IMR-90 (cell line): ENCODE data around the gene HDAC9. TPM values are rescaled to one million over a fixed set of nuclear protein-coding genes. Genes with fewer than 3 reads are reported as not detected.

Source experiments
- ATAC-seq: fragments of 200-7000 bp; cut with Tn5 transposase; 2 replicates; pipeline ENCODE4 v1.9.1; 2020; ENCODE audit warnings: low read depth, mild to moderate bottlenecking, moderate library complexity
- BruUV-seq: library from RNA; stranded (reverse); fragments of 400-500 nt; replicated peaks from 2 replicates; lab custom pipeline; 2021; lab: Mats Ljungman, UMichigan
- CTCF ChIA-PET: fragments of 300-600 bp; formaldehyde crosslinking; extraction: SDS; loops from one replicate; lab custom pipeline; 2021; ENCODE audit warnings: antibody characterized with exemption; lab: Yijun Ruan, JAX
- POLR2A ChIA-PET: fragments of 300-600 bp; sonication (Branson Sonifier 250); formaldehyde crosslinking; loops from one replicate; lab custom pipeline; 2022; ENCODE audit warnings: antibody characterized with exemption; ENCODE audit not compliant: unreplicated experiment; lab: Charles Lee
- DNase-seq: peaks from one replicate; pipeline ENCODE4 v3.0.0; 2013
- H2AFZ ChIP-seq: replicated peaks from 2 replicates; pipeline ENCODE3; 2013; ENCODE audit warnings: low read length, mild to moderate bottlenecking; ENCODE audit not compliant: poor library complexity
- H2AK5ac ChIP-seq: 2 replicates; pipeline ENCODE4 v1.6.1; 2013; ENCODE audit warnings: low read depth, low read length, inconsistent platforms
- H2AK9ac ChIP-seq: replicated peaks from 2 replicates; pipeline ENCODE3; 2013; ENCODE audit warnings: mild to moderate bottlenecking, low read depth, low read length, moderate library complexity; ENCODE audit not compliant: poor library complexity
- H2BK120ac ChIP-seq: 2 replicates; pipeline ENCODE4 v1.6.1; 2013; ENCODE audit warnings: low read depth, low read length, inconsistent platforms
- H2BK15ac ChIP-seq: 3 replicates; pipeline ENCODE4 v1.6.1; 2013; ENCODE audit warnings: low read depth, low read length, inconsistent platforms
- H2BK20ac ChIP-seq: 2 replicates; pipeline ENCODE4 v1.6.1; 2013; ENCODE audit warnings: low read depth, mild to moderate bottlenecking, inconsistent platforms, low read length, moderate library complexity
- H2BK5ac ChIP-seq: 2 replicates; pipeline ENCODE4 v1.6.1; 2013; ENCODE audit warnings: mild to moderate bottlenecking, low read depth, low read length, inconsistent platforms; ENCODE audit not compliant: poor library complexity, severe bottlenecking
- H3K14ac ChIP-seq: replicated peaks from 2 replicates; pipeline ENCODE4 v1.6.1; 2013; ENCODE audit warnings: low read depth, low read length, inconsistent platforms
- H3K18ac ChIP-seq: 2 replicates; pipeline ENCODE4 v1.6.1; 2013; ENCODE audit warnings: low read depth, low read length, control low read depth
- H3K23ac ChIP-seq: 2 replicates; pipeline ENCODE4 v1.6.1; 2013; ENCODE audit warnings: low read depth, low read length, inconsistent platforms
- H3K27ac ChIP-seq: 2 replicates; pipeline ENCODE4 v1.5.1; 2013; ENCODE audit warnings: mild to moderate bottlenecking, control low read depth, low read length; ENCODE audit not compliant: insufficient read depth
- H3K27me3 ChIP-seq: 2 replicates; pipeline ENCODE4 v1.6.1; 2013; ENCODE audit warnings: low read length; ENCODE audit not compliant: control insufficient read depth, insufficient read depth
- H3K36me3 ChIP-seq: 2 replicates; pipeline ENCODE4 v1.6.1; 2013; ENCODE audit warnings: low read length, mixed read lengths; ENCODE audit not compliant: control insufficient read depth, insufficient read depth
- H3K4ac ChIP-seq: 2 replicates; pipeline ENCODE4 v1.6.1; 2013; ENCODE audit warnings: low read depth, low read length, inconsistent platforms
- H3K4me1 ChIP-seq: 2 replicates; pipeline ENCODE4 v1.6.1; 2013; ENCODE audit warnings: low read length, mixed read lengths; ENCODE audit not compliant: control insufficient read depth, insufficient read depth
- H3K4me2 ChIP-seq: 2 replicates; pipeline ENCODE4 v1.6.1; 2013; ENCODE audit warnings: low read depth, mild to moderate bottlenecking, control low read depth, low read length, moderate library complexity
- H3K4me3 ChIP-seq: 2 replicates; pipeline ENCODE4 v1.5.1; 2013; ENCODE audit warnings: low read depth, mild to moderate bottlenecking, control low read depth, low read length, moderate library complexity; ENCODE audit not compliant: insufficient read depth
- H3K56ac ChIP-seq: 2 replicates; pipeline ENCODE4 v1.6.1; 2013; ENCODE audit warnings: low read length, inconsistent platforms; ENCODE audit not compliant: insufficient read depth; ENCODE audit errors: extremely low read depth
- H3K79me1 ChIP-seq, 2 experiments: 2 replicates each; pipeline ENCODE4 v1.6.1; 2013; ENCODE audit warnings: low read length in 2 of 2, inconsistent platforms in 1 of 2, low read depth in 1 of 2
- H3K9ac ChIP-seq: 2 replicates; pipeline ENCODE4 v1.6.1; 2013; ENCODE audit warnings: low read depth, low read length, control low read depth
- H3K9me1 ChIP-seq: 2 replicates; pipeline ENCODE4 v1.6.1; 2013; ENCODE audit warnings: low read length, inconsistent platforms; ENCODE audit not compliant: insufficient read depth
- H3K9me3 ChIP-seq: 2 replicates; pipeline ENCODE4 v1.6.1; 2013; ENCODE audit warnings: low read length; ENCODE audit not compliant: control insufficient read depth, insufficient read depth
- H4K20me1 ChIP-seq: 2 replicates; pipeline ENCODE4 v1.6.1; 2013; ENCODE audit warnings: low read length, inconsistent platforms; ENCODE audit not compliant: insufficient read depth
- H4K5ac ChIP-seq: 2 replicates; pipeline ENCODE4 v1.6.1; 2013; ENCODE audit warnings: mild to moderate bottlenecking, low read depth, low read length, control low read depth
- H4K8ac ChIP-seq, 2 experiments: 2 replicates each; pipeline ENCODE4 v1.6.1; 2013; ENCODE audit warnings: low read depth in 2 of 2, low read length in 2 of 2, control low read depth in 1 of 2, inconsistent platforms in 1 of 2
- H4K91ac ChIP-seq: 2 replicates; pipeline ENCODE4 v1.6.1; 2013; ENCODE audit warnings: low read depth, low read length, inconsistent platforms; ENCODE audit not compliant: insufficient read depth
- BHLHE40 ChIP-seq: fragments of 150-350 bp; IDR thresholded peaks from 2 replicates; pipeline ENCODE4 v1.6.1; 2016; ENCODE audit warnings: mild to moderate bottlenecking, low read depth, low read length
- CEBPB ChIP-seq: IDR thresholded peaks from 2 replicates; pipeline ENCODE4 v1.6.1; 2012; ENCODE audit warnings: low read depth, low read length, improper control_type of control experiment
- CHD1 ChIP-seq: IDR thresholded peaks from 2 replicates; pipeline ENCODE4 v1.6.1; 2012; ENCODE audit warnings: low read depth, low read length, improper control_type of control experiment
- CTCF ChIP-seq: conservative IDR thresholded peaks from 2 replicates; pipeline ENCODE4 v1.5.1; 2012; ENCODE audit warnings: mild to moderate bottlenecking, low read depth, low read length, improper control_type of control experiment
- ELK1 ChIP-seq: fragments of 150-350 bp; IDR thresholded peaks from 2 replicates; pipeline ENCODE4 v1.6.1; 2016; ENCODE audit warnings: low read depth, mild to moderate bottlenecking, low read length, moderate library complexity, borderline replicate concordance
- MAFK ChIP-seq: IDR thresholded peaks from 2 replicates; pipeline ENCODE4 v1.6.1; 2012; ENCODE audit warnings: low read depth, low read length, improper control_type of control experiment
- MAZ ChIP-seq: IDR thresholded peaks from 2 replicates; pipeline ENCODE4 v1.6.1; 2012; ENCODE audit warnings: low read depth, mild to moderate bottlenecking, low read length, improper control_type of control experiment, moderate library complexity, borderline replicate concordance
- MXI1 ChIP-seq: IDR thresholded peaks from 2 replicates; pipeline ENCODE4 v1.6.1; 2012; ENCODE audit warnings: low read depth, mild to moderate bottlenecking, low read length, moderate library complexity, borderline replicate concordance
- NFE2L2 ChIP-seq: fragments of 150-350 bp; IDR thresholded peaks from 2 replicates; pipeline ENCODE4 v1.6.1; 2016; ENCODE audit warnings: low read depth, mild to moderate bottlenecking, low read length
- POLR2A ChIP-seq: IDR thresholded peaks from 2 replicates; pipeline ENCODE4 v1.6.1; 2012; ENCODE audit warnings: mild to moderate bottlenecking, low read depth, low read length
- RAD21 ChIP-seq: IDR thresholded peaks from 2 replicates; pipeline ENCODE4 v1.6.1; 2012; ENCODE audit warnings: low read length, improper control_type of control experiment
- RCOR1 ChIP-seq: IDR thresholded peaks from 2 replicates; pipeline ENCODE4 v1.6.1; 2012; ENCODE audit warnings: mild to moderate bottlenecking, low read length, improper control_type of control experiment; ENCODE audit not compliant: insufficient replicate concordance
- SMC3 ChIP-seq: fragments of 150-350 bp; IDR thresholded peaks from 2 replicates; pipeline ENCODE4 v1.6.1; 2016; ENCODE audit warnings: low read depth, mild to moderate bottlenecking, antibody characterized with exemption, low read length, moderate library complexity
- WGBS, 2 experiments: methylation state at CpG; one replicate each; pipeline versions ENCODE4 v1.1.5 to v1.1.7; 2013; ENCODE audit warnings: missing lambda C conversion rate in 2 of 2; ENCODE audit not compliant: insufficient read length in 1 of 2; ENCODE audit errors: extremely low coverage in 2 of 2; 5-methylcytosine and 5-hydroxymethylcytosine counted together
- dilution Hi-C: fragments of 300-500 bp; cut with HindIII; formaldehyde crosslinking; loops from one replicate; pipeline ENCODE4 v1.14.3; 2018; ENCODE audit warnings: low sequenced_read_pairs; ENCODE audit not compliant: unreplicated experiment
- in situ Hi-C: fragments of 300-500 bp; cut with MboI; formaldehyde crosslinking; loops from 3 replicates; pipeline ENCODE4 v1.14.3; 2019; ENCODE audit warnings: low sequenced_read_pairs, inconsistent platforms, mixed read lengths
- intact Hi-C: fragments of 100-400 bp; cut with micrococcal nuclease; formaldehyde crosslinking; loops from 2 replicates; pipeline ENCODE4 v1.10.0; 2022
- polyA plus RNA-seq, 3 experiments: library from polyadenylated mRNA; depleted of rRNA; stranded (reverse); fragments of >200 nt; gene quantifications; 2 replicates each; pipeline ENCODE4 v1.2.3, GENCODE V29; 2012; ENCODE audit warnings: low replicate concordance in 1 of 3
- total RNA-seq: library from RNA; depleted of rRNA; stranded (reverse); fragments of >200 nt; gene quantifications from 2 replicates; pipeline ENCODE4 v1.2.3, GENCODE V29; 2012

Gene HDAC9
- total and polyA plus RNA-seq, 2 of the 4 experiments (the other 2 are of a cell fraction): 4.3 to 24.7 TPM

- DNase-seq (no peak), ATAC-seq (no peak)
- H2BK15ac ChIP-seq: no peak overlapping the region
- no peak overlapping the region for H3K4me3 ChIP-seq
- H3K14ac ChIP-seq: no peak overlapping the region
- no CpG with 5 or more reads among the region's 2 CpGs for WGBS, 2 experiments
- no peak overlapping the region for H2BK5ac ChIP-seq
- no peaks in the 10 kb centered on the region for H3K9me1 ChIP-seq
- 0 out of 2 replicates have a peak overlapping the region, but pooled peaks have one; percentile 12 for H2BK20ac ChIP-seq
- no peaks in the 10 kb centered on the region for H3K79me1 ChIP-seq
- dilution Hi-C loops: no loop called here
- no peaks in the 10 kb centered on the region for H3K27me3 ChIP-seq
- in situ Hi-C loops: no loop called here
- no peak overlapping the region for H4K5ac ChIP-seq
- no peak overlapping the region for H3K56ac ChIP-seq
- H2AK5ac ChIP-seq: no peak overlapping the region
- H3K9me3 ChIP-seq: no peaks in the 10 kb centered on the region
- H4K91ac ChIP-seq: no peak overlapping the region
- H3K18ac ChIP-seq: no peak overlapping the region
- no peaks in the 10 kb centered on the region for H3K4me1 ChIP-seq
- intact Hi-C loops: no loop called here
- H3K27ac ChIP-seq: no peak overlapping the region
- no peak overlapping the region for H3K4ac ChIP-seq
- no peak overlapping the region for H2BK120ac ChIP-seq
- no peaks in the 10 kb centered on the region for H3K36me3 ChIP-seq
- TF ChIP-seq ELK1 (no peak), MAFK (no peak), NFE2L2 (no peak), CTCF (no peak), RAD21 (no peak), RCOR1 (no peak), SMC3 (no peak), BHLHE40 (no peak), CHD1 (no peak), MXI1 (no peak), CEBPB (no peak), POLR2A (no peak), MAZ (no peak)
- no peak overlapping the region for H2AK9ac ChIP-seq
- ChIA-PET POLR2A (no interaction called here), CTCF (no interaction called here)
- H4K8ac ChIP-seq: no peak overlapping the region
- no peak overlapping the region for H2AFZ ChIP-seq
- no peaks in the 10 kb centered on the region for H4K20me1 ChIP-seq
- no peak overlapping the region for H3K9ac ChIP-seq
- no peak overlapping the region for H3K4me2 ChIP-seq
- H3K23ac ChIP-seq: no peak overlapping the region
- BruUV-seq: no TSS peak
Observed at GRCh38 chr7:18831943-18832342, 336.4 kb downstream of the HDAC9 start.
